ENCODE measurements around the gene GALNT12. TPM values are rescaled to one million over a fixed set of nuclear protein-coding genes. Genes with fewer than 3 reads are reported as not detected.
A peak's percentile ranks its signal among the peaks of the same experiment; 100 is the strongest.

The GALNT12 gene
- total RNA-seq, 1 experiment from 2014 or later: 2.7 TPM

DNA sequence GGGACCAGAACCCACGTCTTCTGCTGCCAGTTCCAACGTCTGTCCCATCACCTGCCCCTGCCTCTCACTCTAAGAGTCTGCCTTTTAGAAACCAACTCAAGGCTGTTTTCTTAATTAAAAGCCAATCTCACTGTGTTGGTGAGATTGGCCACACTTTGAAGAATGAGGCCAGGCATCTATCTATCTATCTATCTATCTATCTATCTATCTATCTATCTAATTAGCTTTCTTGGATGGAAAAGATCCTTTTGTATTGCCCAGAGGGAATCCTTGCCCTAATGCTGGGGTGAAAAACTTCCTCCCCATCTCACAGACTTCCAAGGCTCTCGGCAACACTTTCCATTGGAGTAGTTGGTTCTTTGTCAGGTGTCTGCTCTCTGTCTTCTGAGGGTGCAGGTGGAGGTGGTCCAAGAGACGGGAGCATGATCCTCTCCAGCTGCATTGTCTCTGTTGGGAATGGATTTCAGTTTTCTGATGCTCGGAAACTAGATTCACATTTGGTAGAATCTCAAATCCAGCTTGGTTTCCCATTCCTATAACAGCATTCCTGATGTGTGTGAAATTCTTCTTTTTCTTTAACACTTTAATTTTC is 57.9 kb downstream of the GALNT12 start:
- Histone ChIP-seq H3K9me3 (replicated peaks) (no peaks in the 10 kb centered on the region), H3K4me3 (no peak overlapping the region), H3K36me3 (no peaks in the 10 kb centered on the region), H3K27me3 (no peaks in the 10 kb centered on the region), H3K4me1 (peaks cover 32% of the 10 kb centered on the region), H3K27ac (no peak overlapping the region)
- no peak for DNase-seq

DNA sequence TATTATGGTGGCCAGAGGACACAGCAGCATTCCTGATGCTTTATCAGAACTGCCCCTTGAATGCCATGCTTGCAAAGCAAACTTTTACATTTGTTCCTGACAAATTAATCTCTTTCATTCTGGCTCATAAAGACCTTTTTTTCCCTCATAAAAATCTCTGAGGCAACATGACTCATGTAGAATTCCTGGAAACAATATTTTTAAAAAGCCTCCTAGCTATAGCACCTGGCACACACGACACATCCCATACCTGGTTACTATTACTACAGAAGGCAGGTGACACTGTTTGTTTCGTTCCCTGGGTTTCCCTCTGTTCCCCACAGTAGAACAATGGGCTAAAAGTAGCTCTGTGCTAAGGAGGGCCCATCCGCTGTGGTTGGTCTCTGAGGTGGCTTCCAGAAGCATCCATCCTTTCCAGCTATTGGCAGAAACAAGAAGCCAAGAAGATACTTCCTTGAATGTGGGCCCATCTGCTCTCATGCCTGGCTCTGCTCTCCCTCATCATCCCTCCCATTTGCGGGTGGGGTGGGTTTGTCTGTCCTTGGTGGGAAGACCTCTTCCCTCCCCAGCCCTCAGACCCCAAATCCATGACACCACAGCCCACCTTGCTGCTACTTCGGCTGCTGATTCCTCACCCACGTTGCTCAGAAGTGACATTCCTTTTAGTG is 59.1 kb downstream of the GALNT12 start:
- Histone ChIP-seq H3K4me1 (peaks cover 29% of the 10 kb centered on the region), H3K27ac (no peak overlapping the region; the same call in 1 of the 2 replicates), H3K27me3 (no peaks in the 10 kb centered on the region), H3K36me3 (no peaks in the 10 kb centered on the region), H3K4me3 (no peak overlapping the region), H3K9me3 (replicated peaks) (no peaks in the 10 kb centered on the region)
- DNase-seq: no peak

GRCh38 chr9:98867103-98867428 is 59.6 kb downstream of the GALNT12 start:
- DNase-seq: no peak
- Histone ChIP-seq H3K36me3 (no peaks in the 10 kb centered on the region), H3K27ac (peak overlapping the region; percentile 30; the same call in 1 of the 2 replicates), H3K4me3 (no peak overlapping the region), H3K9me3 (replicated peaks) (no peaks in the 10 kb centered on the region), H3K4me1 (peaks cover 24% of the 10 kb centered on the region), H3K27me3 (no peaks in the 10 kb centered on the region)

- no peaks in the 10 kb centered on the region for H3K36me3 ChIP-seq
- no peak overlapping the region for H3K4me3 ChIP-seq
- peak; percentile 68 to 82 for DNase-seq
- no peaks in the 10 kb centered on the region for H3K27me3 ChIP-seq
- no peaks in the 10 kb centered on the region for H3K9me3 ChIP-seq (replicated peaks)
- H3K4me1 ChIP-seq: peaks cover 18% of the 10 kb centered on the region
- peak overlapping the region; percentile 30; the same call in 1 of the 2 replicates for H3K27ac ChIP-seq
Observed at GRCh38 chr9:98867429-98868168, 60.1 kb downstream of the GALNT12 start.

DNA sequence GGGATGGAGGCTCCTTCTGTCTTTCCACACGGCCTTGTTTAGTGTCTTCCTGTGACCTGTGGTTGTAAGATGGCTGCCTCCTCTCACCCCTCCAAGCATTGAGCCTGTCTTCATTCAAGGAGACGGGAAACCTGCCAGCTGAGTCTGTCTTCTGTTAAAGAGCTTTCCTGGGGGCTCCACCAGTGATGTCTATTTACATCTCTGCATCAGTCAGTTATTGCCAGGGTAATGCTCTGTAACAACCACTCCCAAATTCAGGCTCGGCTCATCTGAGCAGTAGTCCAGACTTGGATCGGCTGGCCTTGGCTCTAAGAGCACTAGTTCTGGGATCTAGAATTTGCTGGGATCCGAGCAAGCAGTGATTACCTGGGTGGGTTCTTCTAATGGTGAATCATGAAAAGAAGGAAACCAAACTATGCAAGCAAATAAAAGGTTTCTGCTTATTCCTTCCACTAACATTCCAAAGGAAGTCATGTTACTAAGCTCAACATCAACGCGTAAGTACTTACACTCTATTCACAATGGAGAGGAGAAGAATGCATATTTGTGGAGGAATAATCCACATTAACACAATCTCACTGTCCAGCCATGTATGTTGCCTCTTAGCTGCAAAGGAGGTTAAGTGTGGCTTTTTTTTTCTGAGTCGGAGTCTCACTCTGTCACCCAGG is 61.7 kb downstream of the GALNT12 start:
- peaks cover 14% of the 10 kb centered on the region for H3K4me1 ChIP-seq
- no peaks in the 10 kb centered on the region for H3K36me3 ChIP-seq
- H3K27me3 ChIP-seq: no peaks in the 10 kb centered on the region
- no peaks in the 10 kb centered on the region for H3K9me3 ChIP-seq (replicated peaks)
- no peak overlapping the region for H3K4me3 ChIP-seq
- no peak for DNase-seq
- no peak overlapping the region for H3K27ac ChIP-seq

GRCh38 chr9:98869866-98870265 is 62.4 kb downstream of the GALNT12 start:
- no peak overlapping the region for H3K4me3 ChIP-seq
- H3K36me3 ChIP-seq: no peaks in the 10 kb centered on the region
- H3K27me3 ChIP-seq: no peaks in the 10 kb centered on the region
- H3K27ac ChIP-seq: no peak overlapping the region
- peaks cover 14% of the 10 kb centered on the region for H3K4me1 ChIP-seq
- DNase-seq: peak in 1 of 2 experiments; percentile 30
- H3K9me3 ChIP-seq (replicated peaks): no peaks in the 10 kb centered on the region

- no peaks in the 10 kb centered on the region for H3K9me3 ChIP-seq (replicated peaks)
- peaks cover 13% of the 10 kb centered on the region for H3K4me1 ChIP-seq
- H3K36me3 ChIP-seq: no peaks in the 10 kb centered on the region
- no peak for DNase-seq
- H3K4me3 ChIP-seq: no peak overlapping the region
- no peaks in the 10 kb centered on the region for H3K27me3 ChIP-seq
- H3K27ac ChIP-seq: no peak overlapping the region
Observed at GRCh38 chr9:98870782-98871557, 63.5 kb downstream of the GALNT12 start.

GRCh38 chr9:98871558-98872065 is 64.1 kb downstream of the GALNT12 start:
- H3K27me3 ChIP-seq: no peaks in the 10 kb centered on the region
- H3K36me3 ChIP-seq: no peaks in the 10 kb centered on the region

DNA sequence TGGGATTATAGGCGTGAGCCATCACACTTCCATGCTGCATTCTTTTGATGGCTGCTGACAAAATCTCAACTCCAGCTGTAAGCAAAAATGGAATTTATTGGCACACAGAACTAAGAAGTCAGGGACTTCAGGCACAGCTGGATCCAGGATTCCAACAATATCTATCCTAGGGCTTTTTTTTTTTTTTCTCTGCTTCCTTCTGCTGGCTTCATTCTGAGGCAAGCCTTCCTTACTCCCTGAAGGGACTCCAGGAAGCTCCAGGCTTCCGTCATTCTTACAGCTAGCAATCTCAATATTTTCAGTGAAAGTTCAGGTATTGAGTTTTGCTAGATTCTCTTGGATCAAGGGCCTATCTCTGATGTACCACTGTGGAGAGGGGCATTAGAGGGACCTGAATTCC is 66.1 kb downstream of the GALNT12 start:
- H3K4me3 ChIP-seq: no peak overlapping the region
- no peaks in the 10 kb centered on the region for H3K36me3 ChIP-seq
- H3K27ac ChIP-seq: no peak overlapping the region
- no peaks in the 10 kb centered on the region for H3K4me1 ChIP-seq
- H3K27me3 ChIP-seq: no peaks in the 10 kb centered on the region
- no peaks in the 10 kb centered on the region for H3K9me3 ChIP-seq (replicated peaks)
- DNase-seq: no peak

More at GRCh38 chr9:98871558-98872065, 64.1 kb downstream of the GALNT12 start:
- Histone ChIP-seq H3K4me3 (no peak overlapping the region), H3K4me1 (peaks cover 9% of the 10 kb centered on the region), H3K27ac (no peak overlapping the region), H3K9me3 (replicated peaks) (no peaks in the 10 kb centered on the region)
- DNase-seq: no peak

DNA sequence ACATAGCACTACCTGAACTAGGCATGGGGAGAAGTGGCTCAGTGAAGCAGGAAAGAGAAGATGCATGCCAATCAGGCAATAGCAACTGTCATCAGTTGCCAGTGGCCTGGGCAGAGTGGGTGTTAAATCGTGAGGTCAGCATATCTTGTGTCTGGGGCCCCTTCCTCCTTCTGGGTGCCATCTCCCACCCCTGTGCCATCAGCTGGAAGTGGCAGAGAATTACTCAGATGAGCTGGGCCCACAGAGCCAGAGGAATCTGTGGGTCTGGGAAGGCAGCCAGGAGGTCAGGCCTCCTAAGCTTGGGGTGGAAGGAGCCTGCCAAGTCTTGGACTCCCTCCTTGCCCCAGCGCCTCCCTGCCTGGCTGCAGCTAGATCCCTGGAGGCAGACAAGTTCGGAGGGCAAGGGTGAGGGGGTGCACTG is 66.5 kb downstream of the GALNT12 start:
- H3K36me3 ChIP-seq: no peaks in the 10 kb centered on the region
- no peak overlapping the region for H3K27ac ChIP-seq
- H3K4me3 ChIP-seq: no peak overlapping the region
- no peak for DNase-seq
- no peaks in the 10 kb centered on the region for H3K9me3 ChIP-seq (replicated peaks)
- no peaks in the 10 kb centered on the region for H3K27me3 ChIP-seq
- H3K4me1 ChIP-seq: no peaks in the 10 kb centered on the region

GRCh38 chr9:98874721-98875255 is 67.3 kb downstream of the GALNT12 start:
- H3K27ac ChIP-seq: no peak overlapping the region
- H3K4me3 ChIP-seq: no peak overlapping the region
- no peaks in the 10 kb centered on the region for H3K36me3 ChIP-seq
- H3K4me1 ChIP-seq: no peaks in the 10 kb centered on the region
- H3K27me3 ChIP-seq: no peaks in the 10 kb centered on the region
- DNase-seq: no peak
- H3K9me3 ChIP-seq (replicated peaks): no peaks in the 10 kb centered on the region

GRCh38 chr9:98875536-98875935 is 68.1 kb downstream of the GALNT12 start:
- H3K9me3 ChIP-seq (replicated peaks): no peaks in the 10 kb centered on the region
- no peak overlapping the region for H3K27ac ChIP-seq
- DNase-seq: no peak
- no peaks in the 10 kb centered on the region for H3K36me3 ChIP-seq
- no peak overlapping the region for H3K4me3 ChIP-seq
- no peaks in the 10 kb centered on the region; the same call in 1 of the 2 replicates for H3K4me1 ChIP-seq
- no peaks in the 10 kb centered on the region for H3K27me3 ChIP-seq

- Histone ChIP-seq H3K9me3 (replicated peaks) (no peaks in the 10 kb centered on the region), H3K36me3 (no peaks in the 10 kb centered on the region), H3K27ac (no peak overlapping the region), H3K4me3 (no peak overlapping the region), H3K4me1 (no peaks in the 10 kb centered on the region; the same call in 1 of the 2 replicates), H3K27me3 (no peaks in the 10 kb centered on the region; the same call in 1 of the 2 replicates)
- no peak for DNase-seq
Observed at GRCh38 chr9:98877311-98877710, 69.8 kb downstream of the GALNT12 start.

Measured in SJCRH30 (cell line).